WI38 (cell line): ENCODE data around the gene KRTAP3-1.
"Not testable (repeated sequence)": the region's sequence is repeated elsewhere in the genome, so short reads cannot be mapped to it uniquely, and the experiment has no call there.

Source experiments
- H3K4me3 ChIP-seq: 2 replicates; pipeline ENCODE4 v1.5.1; 2011; ENCODE audit warnings: low read depth, mild to moderate bottlenecking, control low read depth, low read length
- CTCF ChIP-seq: IDR thresholded peaks from 2 replicates; pipeline ENCODE4 v1.5.1; 2012; ENCODE audit warnings: low read depth, mild to moderate bottlenecking, control low read depth, low read length

Gene KRTAP3-1

DNA sequence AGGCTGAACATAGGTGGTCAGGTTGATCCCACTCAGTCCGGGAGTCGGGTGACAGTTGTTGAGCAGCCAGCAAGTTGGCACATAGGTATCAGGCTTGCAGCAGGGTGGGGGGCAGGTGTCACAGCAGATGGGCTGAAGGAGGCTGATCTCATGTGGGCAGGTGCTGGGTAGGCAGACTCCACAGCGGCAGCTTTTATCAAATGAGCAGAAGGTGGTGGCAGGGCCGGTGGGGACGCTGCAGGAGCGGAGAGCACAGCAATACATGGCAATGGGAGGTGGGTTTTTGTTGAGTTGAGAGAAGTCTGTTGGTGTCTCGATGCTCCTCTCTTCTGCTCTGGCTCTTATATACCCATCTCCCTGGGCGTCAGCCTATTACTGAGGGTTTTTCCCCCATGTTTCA, at the start of gene KRTAP3-1:
Gene KRTAP3-1, minus strand, starts transcription at position 318 of the 400 bp plus-strand sequence. Its CDS starts 54 bp downstream, at position 264.
- no peak for TF ChIP-seq CTCF
- H3K4me3 ChIP-seq: no peak within 1 kb of the TSS

GRCh38 chr17:41057547-41057946, 48.6 kb upstream of the KRTAP3-1 start:
- no peak overlapping the region for H3K4me3 ChIP-seq
- no peak for TF ChIP-seq CTCF

GRCh38 chr17:41055130-41055529, 46.2 kb upstream of the KRTAP3-1 start, which contains the start of gene KRTAP2-2:
Gene KRTAP2-2 (minus strand): TSS chr17:41055230. CDS start chr17:41055211, 19 bp downstream.
- not testable (repeated sequence) for H3K4me3 ChIP-seq

DNA sequence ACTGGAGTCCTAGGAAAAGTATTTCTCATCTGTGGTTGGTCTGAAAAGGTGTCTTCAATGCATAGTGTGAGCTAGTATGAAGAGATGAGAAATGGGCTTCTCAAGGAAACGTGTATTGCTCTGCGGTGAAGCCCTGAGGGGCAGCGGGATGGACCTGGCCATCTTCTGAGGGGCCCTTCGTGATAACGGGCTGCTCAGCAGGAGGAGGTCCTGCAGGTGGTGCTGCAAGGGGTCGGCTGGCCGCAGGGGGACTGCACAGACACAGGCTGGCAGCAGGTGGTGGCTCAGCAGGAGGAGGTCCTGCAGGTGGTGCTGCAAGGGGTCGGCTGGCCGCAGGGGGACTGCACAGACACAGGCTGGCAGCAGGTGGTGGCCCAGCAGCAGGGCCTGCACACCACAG, 45.6 kb upstream of the KRTAP3-1 start:
- not testable (repeated sequence) for H3K4me3 ChIP-seq

DNA sequence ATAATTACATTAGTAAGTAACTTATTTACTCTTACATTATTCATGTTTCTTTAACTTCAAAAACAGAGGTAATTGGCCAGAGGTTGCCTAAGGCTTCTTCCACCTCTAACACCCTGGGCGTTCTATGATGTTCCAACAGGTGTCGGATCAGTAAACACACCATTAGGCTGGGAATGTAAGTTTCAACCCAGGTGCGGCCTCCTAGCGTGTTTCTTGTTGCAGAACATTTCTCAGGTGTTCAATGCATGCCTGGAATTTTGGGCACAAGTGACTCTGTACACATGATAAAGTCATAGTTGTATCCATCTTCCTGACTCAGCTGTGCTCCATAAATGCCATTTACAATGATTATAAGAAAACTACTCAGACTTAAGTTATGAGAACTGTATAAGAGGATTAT, 45.1 kb upstream of the KRTAP3-1 start:
- no peak for TF ChIP-seq CTCF
- H3K4me3 ChIP-seq: no peak overlapping the region

- no peak for TF ChIP-seq CTCF
- no peak overlapping the region for H3K4me3 ChIP-seq
Measured at GRCh38 chr17:41052566-41052965, 43.6 kb upstream of the KRTAP3-1 start.

DNA sequence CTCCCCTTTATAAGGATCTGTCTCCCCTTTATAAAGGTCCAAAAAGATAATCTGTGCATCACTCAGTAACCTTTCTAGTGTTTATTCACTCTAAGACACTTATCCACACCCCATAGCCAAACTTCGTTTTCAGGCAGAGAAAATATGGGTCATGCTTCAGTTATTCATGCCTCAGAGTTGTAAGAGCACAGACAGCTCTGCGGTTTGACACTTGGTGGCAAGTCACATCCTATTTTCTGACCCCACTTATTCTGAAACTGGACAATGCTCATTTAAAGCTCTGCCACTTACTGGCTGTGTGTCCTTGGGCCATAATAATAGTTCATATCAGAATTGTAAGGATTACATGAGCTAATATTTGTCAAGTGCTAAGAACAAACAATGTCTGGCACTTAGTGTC, 40.2 kb upstream of the KRTAP3-1 start:
- H3K4me3 ChIP-seq: peak overlapping the region; percentile 3; the same call in 1 of the 2 replicates
- TF ChIP-seq CTCF: no peak

DNA sequence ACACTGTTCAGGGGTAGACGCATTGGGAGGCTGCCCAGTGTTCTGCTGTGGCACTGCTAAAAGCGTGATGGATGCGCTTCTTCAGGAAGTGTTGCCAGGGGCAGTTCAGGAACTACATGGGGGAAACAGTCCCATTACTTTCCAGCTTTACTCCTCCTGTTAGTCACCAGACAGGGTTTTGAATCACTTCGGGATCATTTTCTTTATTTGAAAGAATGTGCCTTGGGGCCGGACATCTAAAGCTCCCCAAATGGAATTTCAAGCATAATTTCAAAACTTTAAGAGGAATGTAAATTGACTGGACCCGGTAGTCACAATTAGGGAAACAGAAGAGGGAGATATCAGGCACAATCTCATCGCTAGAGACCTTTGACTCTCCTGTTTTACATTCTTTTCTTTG, 39.5 kb upstream of the KRTAP3-1 start:
- peak overlapping the region; percentile 7 for H3K4me3 ChIP-seq
- no peak for TF ChIP-seq CTCF

GRCh38 chr17:41046735-41047465, 38.0 kb upstream of the KRTAP3-1 start, which contains the start of gene KRTAP2-1:
Gene KRTAP2-1 (minus strand): TSS chr17:41047316. CDS start chr17:41047267, 49 bp downstream.
- H3K4me3 ChIP-seq: not testable (repeated sequence)
